Measurements from ENCODE around the gene RBP4.
"Not testable (repeated sequence)": the region's sequence is repeated elsewhere in the genome, so short reads cannot be mapped to it uniquely, and the experiment has no call there.

RBP4 gene

GRCh38 chr10:93565446-93565845 lies 35.6 kb downstream of the RBP4 start:
- no peak for DNase-seq

GRCh38 chr10:93560541-93560940 lies 40.5 kb downstream of the RBP4 start:
- DNase-seq, result no peak

GRCh38 chr10:93559490-93559889 lies 41.5 kb downstream of the RBP4 start:
- DNase-seq, result no peak

- DNase-seq, result peak; percentile 81
Measured at GRCh38 chr10:93554760-93555432, 46.1 kb downstream of the RBP4 start.

- no peak for DNase-seq
Measured at GRCh38 chr10:93554316-93554663, 46.7 kb downstream of the RBP4 start.

GRCh38 chr10:93553482-93554315 lies 47.3 kb downstream of the RBP4 start:
- no peak for DNase-seq

- no peak for DNase-seq
Measured at GRCh38 chr10:93552780-93553179, 48.3 kb downstream of the RBP4 start.

GRCh38 chr10:93550606-93551005 lies 50.4 kb downstream of the RBP4 start:
- no peak for DNase-seq

GRCh38 chr10:93548376-93549071 lies 52.5 kb downstream of the RBP4 start:
- no peak for DNase-seq

GRCh38 chr10:93547522-93547921 lies 53.5 kb downstream of the RBP4 start:
- DNase-seq, result no peak

- DNase-seq, result not testable (repeated sequence)
Measured at GRCh38 chr10:93546995-93547394, 54.0 kb downstream of the RBP4 start.

GRCh38 chr10:93542358-93542791 lies 58.7 kb downstream of the RBP4 start:
- no peak for DNase-seq
